HG03064 (cell line): ENCODE results near the gene GSDME.

Source experiments
- ATAC-seq: cut with Tn5 transposase; IDR thresholded peaks from one replicate; pipeline ENCODE4 v1.9.1; 2021; ENCODE audit warnings: low read depth; ENCODE audit not compliant: unreplicated experiment

The GSDME gene

GRCh38 chr7:24659505-24659904 is 97.8 kb downstream of the GSDME start:
- ATAC-seq = no peak

- no peak for ATAC-seq
Measured at GRCh38 chr7:24657980-24658379, 99.3 kb downstream of the GSDME start.

GRCh38 chr7:24656608-24657007 is 100.7 kb downstream of the GSDME start:
- ATAC-seq = no peak

GRCh38 chr7:24654305-24654704 is 103.0 kb downstream of the GSDME start:
- ATAC-seq = no peak

- ATAC-seq = no peak
Measured at GRCh38 chr7:24653316-24654085, 103.8 kb downstream of the GSDME start.

GRCh38 chr7:24652251-24652939 is 104.9 kb downstream of the GSDME start:
- no peak for ATAC-seq
